Heart right ventricle (tissue), 16 donors: ENCODE data around the gene LMBR1. TPM values are rescaled to one million over a fixed set of nuclear protein-coding genes. Genes with fewer than 3 reads are reported as not detected.
"Not testable (repeated sequence)": the region's sequence is repeated elsewhere in the genome, so short reads cannot be mapped to it uniquely, and the experiment has no call there.

Source experiments
- ATAC-seq, 8 donors: fragments of 200-7000 bp; cut with Tn5 transposase; one replicate each; pipeline ENCODE4 v1.9.1; 2020; ENCODE audit warnings: mild to moderate bottlenecking in 8 of 8, moderate library complexity in 8 of 8, moderate number of reproducible peaks in 1 of 8
- DNase-seq, 2 donors: peaks; one replicate each; pipeline ENCODE4 v3.0.0-alpha.2; 2020
- H3K27ac ChIP-seq, 10 donors: fragments of 200-600 bp; sonication (generic) in 2 of 10; one replicate each; pipeline versions ENCODE4 v1.5.0 to v1.8.0; 2020 to 2022; ENCODE audit warnings: mild to moderate bottlenecking in 3 of 10
- H3K27me3 ChIP-seq, 7 donors: fragments of 200-600 bp; one replicate each; pipeline ENCODE4 v1.8.0; 2021 to 2022; ENCODE audit warnings: mild to moderate bottlenecking in 2 of 7
- H3K36me3 ChIP-seq, 9 donors: fragments of 200-600 bp; sonication (generic) in 1 of 9; one replicate each; pipeline versions ENCODE4 v1.5.0 to v1.8.0; 2020 to 2022; ENCODE audit warnings: mild to moderate bottlenecking in 2 of 9
- H3K4me1 ChIP-seq, 9 donors: fragments of 200-600 bp; sonication (generic) in 1 of 9; one replicate each; pipeline versions ENCODE4 v1.5.0 to v1.8.0; 2020 to 2022; ENCODE audit warnings: mild to moderate bottlenecking in 4 of 9
- H3K4me3 ChIP-seq, 10 donors: fragments of 200-600 bp; sonication (generic) in 2 of 10; one replicate each; pipeline versions ENCODE4 v1.5.0 to v1.8.0; 2020 to 2022; ENCODE audit warnings: mild to moderate bottlenecking in 7 of 10, moderate library complexity in 2 of 10
- H3K9me3 ChIP-seq, 11 donors: fragments of 200-600 bp in 10 of 11; sonication (generic) in 2 of 11; one replicate each; pipeline versions ENCODE4 v1.5.0 to v1.8.0; 2013 to 2022; ENCODE audit warnings: mild to moderate bottlenecking in 2 of 11, control low read depth in 1 of 11, moderate library complexity in 1 of 11
- CTCF ChIP-seq, 9 donors: fragments of 200-600 bp; sonication (generic) in 2 of 9; IDR thresholded peaks; one replicate each; pipeline versions ENCODE4 v1.5.0 to v1.8.0; 2021 to 2022; ENCODE audit warnings: antibody characterized with exemption in 9 of 9, mild to moderate bottlenecking in 5 of 9, moderate library complexity in 1 of 9
- WGBS, 2 donors: extraction: QIAGEN DNeasy Blood & Tissue Kit; methylation state at CpG; one replicate each; pipeline ENCODE4 v1.1.7; 2013; ENCODE audit warnings: inconsistent platforms in 1 of 2; 5-methylcytosine and 5-hydroxymethylcytosine counted together
- intact Hi-C, 10 donors: fragments of 100-400 bp; cut with DNase I; formaldehyde crosslinking; loops; one replicate each; pipeline versions ENCODE4 v1.11.1 to v1.14.2; 2022
- polyA plus RNA-seq, 2 donors: library from polyadenylated mRNA; stranded (reverse); fragments of 200-250 nt; gene quantifications; one replicate each; pipeline ENCODE4 v1.2.3, GENCODE V29; 2013
- total RNA-seq, 10 donors: library from RNA; stranded (reverse); fragmentation: NEBNext Ultra II Directional in 3 of 10; extraction: Animal tissue kit (Norgen Biotek cat#: 25700) in 3 of 10; gene quantifications; one replicate each; pipeline versions ENCODE4 v1.2.1 to v1.2.4, GENCODE V29; 2021 to 2023
- donor health status: Arrhythmogenic right ventricular cardiomyopathy.
- donor health status: ischemic (EF 13 %, LVEDD 7.1; RV severe dilation, severe dysfunction).
- donor health status: healthy with polysubstance abuse.
- donor health status: DM: no; HTN: yes; CAD: no.
- donor health status: DM: no; HTN: no; CAD: no.
- donor health status: ischemic (EF 25% LVEDD 6.9; RV normal size, moderate dysfunction).
- donor health status: ischemic (EF 25% LVEDD 5.7; RV mildly dilated, moderate dysfunction).
- donor health status: healthy.
- donor health status: DM: yes; HTN: yes; CAD: no.
- donor health status: Ischemic cardiomyopathy.
- donor health status: ischemic (EF 35%, LVEDD 5.7; RV mildly dilated, moderate dysfunction).
- donor health status: nonischemic (EF 11% LVEDD 7.7; RV severe dilation, severe dysfunction).
- donor health status: DM: yes; HTN: yes; CAD: no.
- donor health status: PGD.
- donor health status: ischemic (EF 29% LVEDD 5.4; RV normal size, mild dysfunction).
- donor health status: nonischemic (EF 23%, LVEDD 6.1; RV moderate dilation, normal function).

Gene LMBR1
- total and polyA plus RNA-seq, 12 donors, result 9.0 to 45.5 (median 37.5) TPM

- ATAC-seq (no peak), DNase-seq (no peak)
- peaks cover 0 to 33% (median 25%) of the 10 kb centered on the region in 9 donors for H3K4me1 ChIP-seq
- H3K4me3 ChIP-seq, result no peak overlapping the region
- intact Hi-C loops, result no loop called here
- H3K27ac ChIP-seq, result no peak overlapping the region
- WGBS, 2 donors, result 79 to 87% methylated on average over 1 of the region's 1 CpG
- peaks cover 0 to 6% (median 0%) of the 10 kb centered on the region in 9 donors for H3K36me3 ChIP-seq
- H3K9me3 ChIP-seq, result no peaks in the 10 kb centered on the region
- H3K27me3 ChIP-seq, result no peaks in the 10 kb centered on the region
- TF ChIP-seq CTCF (IDR thresholded peaks at IDR 0.05), result no peak
These were observed 3.9 kb downstream of the LMBR1 start for GRCh38 chr7:156889089-156889488.

- intact Hi-C loops, result no loop called here
- peak in 7 of 8 donors; percentile 47 to 71 (median 69) for ATAC-seq
These were observed 6.8 kb downstream of the LMBR1 start for GRCh38 chr7:156886020-156886795.

DNA sequence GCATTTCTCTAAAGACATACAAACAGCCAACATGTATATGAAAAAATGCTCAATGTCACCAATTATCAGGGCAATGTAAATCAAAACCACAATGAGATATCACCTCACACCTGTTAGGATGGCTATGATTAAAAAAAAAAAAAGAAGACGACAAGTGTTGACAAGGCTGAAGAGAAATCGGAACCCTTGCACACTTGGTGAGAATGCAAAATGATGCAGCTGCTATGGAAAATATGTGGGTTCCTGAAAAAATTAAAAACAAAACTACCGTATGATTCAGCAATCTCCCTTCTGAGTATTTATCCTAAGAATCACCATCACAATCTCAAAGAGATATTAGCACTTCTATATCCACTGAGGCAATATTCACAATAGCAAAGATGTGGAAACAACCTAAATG is 11.3 kb downstream of the LMBR1 start:
- Histone ChIP-seq H3K27me3 (no peaks in the 10 kb centered on the region), H3K4me1 (peaks cover 0 to 19% (median 12%) of the 10 kb centered on the region in 9 donors), H3K27ac (no peak overlapping the region), H3K4me3 (no peak overlapping the region), H3K36me3 (peaks cover 0 to 11% (median 0%) of the 10 kb centered on the region in 9 donors), H3K9me3 (peaks cover 0 to 43% (median 5%) of the 10 kb centered on the region in 11 donors)
- ATAC-seq (no peak), DNase-seq (no peak)
- 74 to 76% methylated on average over 3 of the region's 3 CpGs for WGBS, 2 donors
- TF ChIP-seq CTCF (IDR thresholded peaks at IDR 0.05), result no peak
- intact Hi-C loops, result loop anchor here in 1 of 10 donors (5.0 kb wide), 1 partner anchor 34 kb away; no protein-coding TSS in a partner anchor

More at GRCh38 chr7:156886020-156886795, 6.8 kb downstream of the LMBR1 start:
- peaks cover 0 to 14% (median 0%) of the 10 kb centered on the region in 9 donors for H3K36me3 ChIP-seq
- DNase-seq, result no peak
- H3K4me1 ChIP-seq, result peaks cover 0 to 21% (median 15%) of the 10 kb centered on the region in 9 donors
- no peaks in the 10 kb centered on the region for H3K27me3 ChIP-seq
- 47 to 66% methylated on average over 6 of the region's 6 CpGs for WGBS, 2 donors
- H3K9me3 ChIP-seq, result peaks cover 0 to 9% (median 0%) of the 10 kb centered on the region in 11 donors
- no peak overlapping the region for H3K4me3 ChIP-seq
- no peak for TF ChIP-seq CTCF (IDR thresholded peaks at IDR 0.05)
- peak overlapping the region in 4 of 10 donors; percentile 31 to 46 (median 36) for H3K27ac ChIP-seq

DNA sequence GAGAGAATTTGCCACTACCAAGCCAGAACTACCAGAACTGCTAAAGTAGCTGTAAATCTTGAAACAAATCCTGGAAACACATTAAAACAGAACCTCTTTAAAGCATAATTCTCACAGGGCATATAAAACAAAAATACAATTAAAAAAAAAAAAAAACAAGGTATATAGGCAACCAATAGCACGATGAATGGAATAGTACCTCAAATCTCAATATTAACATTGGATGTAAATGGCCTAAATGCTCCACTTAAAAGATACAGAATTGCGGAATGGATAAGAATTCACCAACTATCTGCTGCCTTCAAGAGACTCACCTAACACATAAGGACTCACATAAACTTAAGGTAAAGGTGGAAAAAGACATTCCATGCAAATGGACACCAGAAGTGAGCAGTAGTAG is 17.2 kb downstream of the LMBR1 start:
- H3K27me3 ChIP-seq, result no peaks in the 10 kb centered on the region
- peaks cover 0 to 59% (median 5%) of the 10 kb centered on the region in 11 donors for H3K9me3 ChIP-seq
- WGBS, 2 donors, result 98% methylated on average over 2 of the region's 2 CpGs
- ATAC-seq (no peak), DNase-seq (no peak)
- H3K36me3 ChIP-seq, result peaks cover 0 to 17% (median 0%) of the 10 kb centered on the region in 9 donors
- no peak overlapping the region for H3K27ac ChIP-seq
- intact Hi-C loops, result no loop called here
- no peak overlapping the region for H3K4me3 ChIP-seq
- TF ChIP-seq CTCF (IDR thresholded peaks at IDR 0.05), result no peak
- H3K4me1 ChIP-seq, result no peaks in the 10 kb centered on the region

GRCh38 chr7:156868363-156868762 is 24.6 kb downstream of the LMBR1 start:
- H3K36me3 ChIP-seq, result peaks cover 0 to 17% (median 0%) of the 10 kb centered on the region in 9 donors
- H3K4me3 ChIP-seq, H3K27me3 ChIP-seq, H3K9me3 ChIP-seq, DNase-seq, ATAC-seq, H3K27ac ChIP-seq, intact Hi-C loops: not testable (repeated sequence)
- WGBS, 2 donors, result 95 to 96% methylated on average over 8 of the region's 8 CpGs
- peaks cover 0 to 10% (median 5%) of the 10 kb centered on the region in 9 donors for H3K4me1 ChIP-seq
